Measurements from ENCODE around the gene C1QTNF6.

Gene C1QTNF6

DNA sequence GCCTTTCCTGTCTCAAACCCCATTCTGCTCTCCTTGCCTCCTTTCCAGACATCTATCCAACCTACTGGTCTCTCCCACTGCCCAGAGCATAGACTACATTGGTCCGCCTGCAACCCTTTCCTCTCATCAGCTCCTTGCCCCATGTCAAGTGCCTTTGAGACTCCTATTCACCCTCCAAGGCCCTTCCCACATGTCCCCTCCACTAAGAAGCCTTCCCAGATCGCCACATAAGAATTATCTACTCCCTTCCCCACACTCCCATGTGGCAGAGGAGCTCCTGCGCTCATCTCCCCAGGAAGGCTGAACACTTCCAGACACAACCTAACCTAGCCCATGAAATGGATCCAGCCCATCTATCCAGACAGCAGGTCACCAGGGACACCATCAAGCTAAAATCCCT lies 10.3 kb downstream of the C1QTNF6 start:
- no peak overlapping the region for H3K4me3 ChIP-seq (ENCODE audit: low read depth, low read length)
- TF ChIP-seq, protein P1, sequence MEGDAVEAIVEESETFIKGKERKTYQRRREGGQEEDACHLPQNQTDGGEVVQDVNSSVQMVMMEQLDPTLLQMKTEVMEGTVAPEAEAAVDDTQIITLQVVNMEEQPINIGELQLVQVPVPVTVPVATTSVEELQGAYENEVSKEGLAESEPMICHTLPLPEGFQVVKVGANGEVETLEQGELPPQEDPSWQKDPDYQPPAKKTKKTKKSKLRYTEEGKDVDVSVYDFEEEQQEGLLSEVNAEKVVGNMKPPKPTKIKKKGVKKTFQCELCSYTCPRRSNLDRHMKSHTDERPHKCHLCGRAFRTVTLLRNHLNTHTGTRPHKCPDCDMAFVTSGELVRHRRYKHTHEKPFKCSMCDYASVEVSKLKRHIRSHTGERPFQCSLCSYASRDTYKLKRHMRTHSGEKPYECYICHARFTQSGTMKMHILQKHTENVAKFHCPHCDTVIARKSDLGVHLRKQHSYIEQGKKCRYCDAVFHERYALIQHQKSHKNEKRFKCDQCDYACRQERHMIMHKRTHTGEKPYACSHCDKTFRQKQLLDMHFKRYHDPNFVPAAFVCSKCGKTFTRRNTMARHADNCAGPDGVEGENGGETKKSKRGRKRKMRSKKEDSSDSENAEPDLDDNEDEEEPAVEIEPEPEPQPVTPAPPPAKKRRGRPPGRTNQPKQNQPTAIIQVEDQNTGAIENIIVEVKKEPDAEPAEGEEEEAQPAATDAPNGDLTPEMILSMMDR (conservative IDR thresholded peaks at IDR 0.05; ENCODE audit: low read depth, low read length): no peak
- no peak for DNase-seq (ENCODE audit: low read depth)

DNA sequence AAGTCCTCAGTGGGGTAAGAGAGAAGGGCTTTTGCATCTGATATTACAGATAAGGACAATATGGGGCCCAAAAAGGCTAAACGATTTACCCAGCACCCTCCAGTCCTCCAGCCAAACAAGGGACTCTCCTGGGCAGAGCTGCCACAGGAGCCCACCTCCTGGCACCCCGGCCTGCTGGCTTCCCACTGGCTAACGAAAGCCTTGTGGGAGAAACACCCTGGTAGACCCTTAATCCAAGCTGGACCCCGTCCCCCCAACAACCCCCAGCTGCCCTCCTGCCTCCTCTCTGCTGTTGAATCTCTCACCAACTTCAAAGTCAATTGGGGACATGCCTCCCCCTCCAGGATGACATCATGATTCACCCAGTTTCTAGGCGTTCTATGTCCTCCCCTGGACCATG lies 10.8 kb downstream of the C1QTNF6 start:
- no peak overlapping the region for H3K4me3 ChIP-seq (ENCODE audit: low read depth, low read length)
- DNase-seq (ENCODE audit: low read depth): no peak
- TF ChIP-seq, protein P1 (conservative IDR thresholded peaks at IDR 0.05; ENCODE audit: low read depth, low read length): no peak

DNA sequence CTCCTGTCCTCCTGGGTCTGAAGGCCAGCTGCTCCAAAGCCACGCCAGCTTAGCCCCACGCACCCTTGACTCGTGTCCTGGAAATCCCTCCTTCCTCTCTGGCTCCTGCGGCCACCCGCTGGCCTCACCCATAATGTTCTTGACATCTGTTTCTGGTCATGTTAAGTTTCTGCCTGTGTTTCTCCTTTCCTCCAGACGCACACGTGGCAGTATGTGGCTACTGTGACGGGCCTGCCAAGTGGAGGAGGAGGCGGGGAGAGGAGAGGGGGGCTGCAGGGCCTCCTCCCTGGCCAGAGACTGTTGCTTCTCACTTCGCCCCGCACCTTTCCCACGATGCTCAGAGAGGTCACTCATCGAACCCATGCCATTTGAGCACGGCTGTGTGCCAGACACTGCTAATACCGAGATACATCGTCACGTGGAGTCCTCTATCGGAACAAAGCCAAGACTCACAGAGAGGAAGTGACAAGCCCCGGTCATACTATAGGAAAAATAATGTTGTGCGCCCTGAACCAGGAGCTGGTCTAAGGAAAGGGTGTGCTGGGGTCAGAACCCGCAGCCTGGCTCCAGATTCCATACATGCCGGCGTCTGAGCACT lies 11.5 kb downstream of the C1QTNF6 start:
- TF ChIP-seq, protein P1 (conservative IDR thresholded peaks at IDR 0.05; ENCODE audit: low read depth, low read length): no peak
- H3K4me3 ChIP-seq (ENCODE audit: low read depth, low read length): no peak overlapping the region
- DNase-seq (ENCODE audit: low read depth): peak; percentile 79

DNA sequence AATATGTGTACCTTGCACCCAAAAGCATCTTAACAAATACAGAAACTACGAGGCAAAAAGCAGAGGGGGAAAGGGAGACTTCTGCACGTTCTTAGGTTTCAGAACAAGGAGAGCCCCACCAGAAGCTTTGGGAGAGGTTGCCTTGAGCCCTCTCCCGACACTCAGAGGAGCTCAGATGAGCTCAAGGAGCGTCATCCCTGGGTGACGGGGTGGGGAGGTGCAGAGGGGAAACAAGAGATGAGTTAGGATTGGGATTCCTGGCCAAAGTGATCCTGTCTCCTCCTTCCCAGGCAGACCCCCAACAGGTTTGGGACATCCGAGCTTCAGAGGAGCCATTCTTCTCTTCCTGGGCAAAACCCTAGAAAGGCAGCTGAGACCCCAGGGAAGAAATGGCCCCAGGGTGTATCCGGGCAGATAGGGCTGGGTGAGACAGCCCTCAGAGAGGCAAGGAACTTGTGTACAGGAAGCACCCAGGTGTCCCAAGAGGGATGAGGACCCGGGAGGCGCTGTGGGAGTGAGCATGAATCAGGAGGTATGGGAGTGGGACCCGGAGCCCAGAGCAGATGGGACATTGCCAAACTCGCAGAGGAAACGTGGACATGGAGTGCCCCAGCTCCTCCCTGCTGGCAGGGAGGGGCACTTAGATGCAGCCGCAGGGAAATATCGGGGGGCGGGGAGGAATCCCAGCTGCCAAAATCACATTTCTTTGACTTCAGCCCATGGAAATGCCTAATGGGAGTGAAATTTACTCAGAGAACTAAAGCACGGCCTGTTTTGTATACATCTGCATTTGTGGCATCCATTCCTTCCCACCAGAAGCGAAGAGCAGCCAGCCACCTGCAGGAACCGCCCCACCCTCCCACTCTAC lies 12.4 kb downstream of the C1QTNF6 start:
- TF ChIP-seq, protein P1 (conservative IDR thresholded peaks at IDR 0.05; ENCODE audit: low read depth, low read length): no peak
- DNase-seq (ENCODE audit: low read depth): no peak
- no peak overlapping the region for H3K4me3 ChIP-seq (ENCODE audit: low read depth, low read length)

DNA sequence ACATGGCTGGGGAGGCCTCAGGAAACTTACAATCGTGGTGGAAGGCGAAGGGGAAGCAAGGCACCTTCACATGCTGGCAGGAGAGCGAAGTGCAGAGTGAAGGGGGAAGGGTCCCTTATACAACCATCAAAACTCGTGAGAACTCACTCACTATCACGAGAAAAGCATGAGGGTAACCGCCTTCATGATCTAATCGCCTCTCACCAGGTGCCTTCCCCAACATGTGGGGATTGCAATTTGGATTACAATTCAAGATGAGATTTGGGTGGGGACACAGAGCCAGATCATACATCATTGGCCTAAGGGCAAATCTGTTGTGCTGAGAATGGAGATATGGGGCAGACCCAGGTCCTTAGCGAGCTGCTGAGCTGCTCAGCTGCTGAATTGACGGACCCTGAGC lies 13.1 kb downstream of the C1QTNF6 start:
- no peak for DNase-seq (ENCODE audit: low read depth)
- no peak overlapping the region for H3K4me3 ChIP-seq (ENCODE audit: low read depth, low read length)
- TF ChIP-seq, protein P1 (conservative IDR thresholded peaks at IDR 0.05; ENCODE audit: low read depth, low read length): no peak

DNA sequence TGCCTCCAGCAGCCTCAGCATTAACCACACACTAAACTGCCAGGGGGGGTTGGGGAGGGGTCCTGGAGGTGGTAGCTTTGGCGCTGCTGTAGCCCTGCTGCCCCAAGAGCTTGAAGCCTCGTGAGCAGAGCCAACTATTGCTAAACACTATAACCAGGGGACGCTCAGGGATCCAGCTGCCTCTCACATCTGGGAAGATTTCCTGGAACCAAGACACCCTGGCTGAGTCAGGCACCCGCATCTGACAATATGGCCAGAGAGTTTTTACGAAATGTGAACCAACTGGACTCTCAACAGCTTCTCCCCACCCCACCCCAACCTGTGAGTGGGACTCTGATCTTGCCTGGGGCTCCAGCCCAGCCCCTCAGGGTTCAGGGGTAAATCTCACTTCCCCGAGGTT lies 14.3 kb downstream of the C1QTNF6 start:
- peak; percentile 26 for DNase-seq (ENCODE audit: low read depth)
- TF ChIP-seq, protein P1 (conservative IDR thresholded peaks at IDR 0.05; ENCODE audit: low read depth, low read length): no peak
- H3K4me3 ChIP-seq (ENCODE audit: low read depth, low read length): no peak overlapping the region

Data from choroid plexus epithelial cell (primary cell).